ENCODE data around the gene EMB. TPM values are rescaled to one million over a fixed set of nuclear protein-coding genes. Genes with fewer than 3 reads are reported as not detected.
A peak's percentile ranks its signal among the peaks of the same experiment; 100 is the strongest.
"Not testable (repeated sequence)": the region's sequence is repeated elsewhere in the genome, so short reads cannot be mapped to it uniquely, and the experiment has no call there.

Gene EMB
- polyA plus RNA-seq, 3 donors from 2014 or later: 163 to 166 (median 164) TPM

DNA sequence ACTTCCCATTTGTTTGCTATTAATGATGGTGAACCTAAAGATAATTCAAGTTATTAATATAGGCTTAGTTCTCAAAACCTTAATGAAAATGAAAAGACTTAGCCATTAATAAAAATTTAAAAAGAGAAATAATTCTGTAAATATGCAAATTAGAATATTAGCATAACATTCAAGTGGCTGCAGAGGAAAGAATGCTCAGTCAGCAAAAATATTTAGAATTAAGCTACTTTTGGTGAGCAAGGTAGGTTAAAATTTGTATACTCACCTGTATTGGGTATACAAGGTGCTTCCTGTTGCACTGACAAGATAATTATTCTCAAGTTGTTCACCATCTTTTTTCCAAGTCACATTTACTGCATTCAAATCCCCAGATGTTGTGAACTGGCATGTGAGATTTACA, 30.2 kb downstream of the EMB start:
- H3K4me1 Mint-ChIP-seq: peaks cover 51 to 75% of the 10 kb centered on the region in 2 donors
- not testable (repeated sequence) for H3K27ac Mint-ChIP-seq; H3K27me3 Mint-ChIP-seq (ENCODE audit: low read depth in 3 of 3); DNase-seq; H3K4me3 Mint-ChIP-seq; H3K9me3 Mint-ChIP-seq
- peaks cover 0 to 10% (median 3%) of the 10 kb centered on the region in 3 donors for H3K36me3 Mint-ChIP-seq

DNA sequence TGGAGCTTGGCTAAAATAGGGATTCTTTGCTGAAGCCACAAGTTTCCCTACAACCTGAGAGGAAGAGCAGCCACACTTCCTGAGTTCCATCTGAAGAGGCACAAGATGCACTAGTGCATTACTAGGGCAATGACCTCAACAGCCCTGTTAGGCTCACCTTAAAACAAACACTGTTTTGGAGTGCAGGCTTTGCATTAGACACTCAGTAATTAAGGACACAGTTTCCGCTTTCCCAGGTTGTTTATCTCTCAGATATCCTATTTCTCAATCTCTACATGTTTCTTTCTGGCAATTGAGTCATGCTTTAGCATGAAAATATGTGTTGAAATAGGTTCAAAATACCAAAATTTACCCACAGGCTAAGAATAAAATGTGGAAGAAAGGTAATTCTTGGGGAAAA, 34.2 kb downstream of the EMB start:
- no peaks in the 10 kb centered on the region for H3K27me3 Mint-ChIP-seq (ENCODE audit: low read depth in 3 of 3)
- peaks cover 30 to 60% of the 10 kb centered on the region in 2 donors for H3K4me1 Mint-ChIP-seq
- no peak overlapping the region for H3K4me3 Mint-ChIP-seq
- H3K9me3 Mint-ChIP-seq: no peaks in the 10 kb centered on the region
- no peak overlapping the region for H3K27ac Mint-ChIP-seq
- DNase-seq: no peak
- H3K36me3 Mint-ChIP-seq: peaks cover 4 to 24% (median 6%) of the 10 kb centered on the region in 3 donors

DNA sequence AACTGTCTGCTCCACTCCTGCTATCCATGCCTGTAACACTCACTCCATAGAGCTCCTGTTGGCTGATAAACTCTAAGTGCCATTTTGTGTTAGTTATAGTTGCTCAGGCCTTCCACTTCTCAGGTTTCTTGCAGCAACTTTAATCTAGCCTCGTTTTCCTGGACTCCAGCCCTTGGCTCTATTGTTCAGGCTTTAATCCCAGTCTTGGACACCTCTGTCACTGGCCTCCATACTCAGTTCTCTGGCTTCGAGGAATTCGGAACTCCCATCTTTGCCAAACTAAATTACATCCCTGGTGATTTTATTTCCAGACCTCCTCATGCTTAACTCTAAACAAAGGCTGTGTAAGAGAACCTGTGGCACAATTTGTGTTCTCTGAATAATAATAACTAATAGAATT, 39.8 kb downstream of the EMB start:
- H3K27ac Mint-ChIP-seq: peak overlapping the region in 3 of 6 donors; percentile 1 to 81 (median 66)
- peaks cover 12 to 52% (median 19%) of the 10 kb centered on the region in 3 donors for H3K36me3 Mint-ChIP-seq
- H3K4me1 Mint-ChIP-seq: peaks cover 8 to 42% of the 10 kb centered on the region in 2 donors
- H3K27me3 Mint-ChIP-seq (ENCODE audit: low read depth in 3 of 3): no peaks in the 10 kb centered on the region
- H3K4me3 Mint-ChIP-seq: no peak overlapping the region
- H3K9me3 Mint-ChIP-seq: no peaks in the 10 kb centered on the region
- no peak for DNase-seq

DNA sequence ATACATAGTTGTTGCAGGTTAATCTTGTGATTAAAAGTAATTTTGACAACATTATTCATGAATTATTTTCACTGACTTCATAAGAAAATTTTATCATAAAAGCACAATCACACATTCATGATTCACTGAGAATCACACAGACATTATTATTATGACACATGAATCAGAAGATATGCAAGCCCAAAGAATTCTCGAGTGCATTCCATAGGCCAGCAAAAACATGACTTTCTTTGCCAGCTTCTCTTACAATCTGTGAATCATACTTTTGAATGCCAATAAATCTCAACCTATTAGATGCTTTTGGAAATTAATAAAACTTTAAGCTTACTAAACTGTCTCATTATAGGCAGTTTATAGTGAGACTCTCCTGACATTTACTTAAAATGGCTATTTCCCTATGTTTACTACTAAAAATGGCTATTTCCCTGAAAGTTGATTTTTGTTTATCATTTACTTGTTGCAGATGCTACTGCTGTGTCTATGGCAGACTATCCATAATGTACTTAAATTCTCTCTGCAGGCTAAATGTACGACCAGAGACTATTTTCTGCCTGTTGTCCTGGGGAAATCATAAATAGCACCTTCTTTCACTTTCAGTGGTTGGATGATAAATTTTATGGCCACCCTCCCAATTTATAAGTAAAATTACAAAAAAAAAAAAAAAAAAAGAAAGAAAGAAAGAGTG, 47.0 kb downstream of the EMB start:
- H3K9me3 Mint-ChIP-seq; H3K27ac Mint-ChIP-seq; H3K27me3 Mint-ChIP-seq (ENCODE audit: low read depth in 3 of 3); H3K4me3 Mint-ChIP-seq; DNase-seq: not testable (repeated sequence)
- Mint-ChIP-seq H3K36me3 (peaks cover 14 to 49% (median 42%) of the 10 kb centered on the region in 3 donors), H3K4me1 (peaks cover 25 to 31% of the 10 kb centered on the region in 2 donors)

DNA sequence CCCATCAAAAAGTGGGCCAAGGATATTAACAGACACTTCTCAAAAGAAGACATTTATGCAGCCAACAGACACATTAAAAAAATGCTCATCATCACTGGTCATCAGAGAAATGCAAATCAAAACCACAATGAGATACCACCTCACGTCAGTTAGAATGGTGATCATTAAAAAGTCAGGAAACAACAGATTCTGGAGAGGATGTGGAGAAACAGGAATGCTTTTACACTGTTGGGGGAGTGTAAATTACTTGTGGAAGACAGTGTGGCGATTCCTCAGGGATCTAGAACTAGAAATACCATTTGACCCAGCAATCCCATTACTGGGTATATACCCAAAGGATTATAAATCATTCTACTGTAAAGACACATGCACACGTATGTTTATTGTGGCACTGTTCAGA, 48.8 kb downstream of the EMB start:
- peaks cover 33 to 39% of the 10 kb centered on the region in 2 donors for H3K4me1 Mint-ChIP-seq
- not testable (repeated sequence) for H3K27me3 Mint-ChIP-seq (ENCODE audit: low read depth in 3 of 3); DNase-seq; H3K4me3 Mint-ChIP-seq; H3K9me3 Mint-ChIP-seq
- H3K27ac Mint-ChIP-seq: peak overlapping the region in 1 of 6 donors; percentile 5
- peaks cover 21 to 53% (median 43%) of the 10 kb centered on the region in 3 donors for H3K36me3 Mint-ChIP-seq

DNA sequence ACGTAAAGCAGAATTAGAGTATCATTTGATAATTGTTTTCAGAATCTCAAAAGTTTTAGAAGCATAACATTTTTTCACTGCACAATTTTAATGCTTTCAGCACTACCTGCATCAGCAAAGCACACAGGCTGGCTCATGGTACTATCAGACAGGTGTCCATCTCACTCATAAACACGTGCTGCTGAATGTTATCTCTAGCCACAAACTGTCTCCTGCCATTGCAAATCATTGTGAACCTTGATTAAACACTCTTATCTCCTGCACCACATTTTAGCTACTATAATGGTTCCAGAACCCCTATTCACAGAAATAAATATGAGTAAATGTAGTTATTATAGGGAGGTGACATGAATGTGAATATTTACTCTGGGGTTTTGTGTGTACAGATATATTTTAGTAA, 56.7 kb downstream of the EMB start:
- H3K36me3 Mint-ChIP-seq: peaks cover 14 to 49% (median 44%) of the 10 kb centered on the region in 3 donors
- peak overlapping the region in 4 of 6 donors; percentile 2 to 78 (median 60) for H3K27ac Mint-ChIP-seq
- H3K9me3 Mint-ChIP-seq; H3K4me3 Mint-ChIP-seq; H3K27me3 Mint-ChIP-seq (ENCODE audit: low read depth in 3 of 3); DNase-seq: not testable (repeated sequence)
- H3K4me1 Mint-ChIP-seq: peaks cover 26 to 45% of the 10 kb centered on the region in 2 donors

DNA sequence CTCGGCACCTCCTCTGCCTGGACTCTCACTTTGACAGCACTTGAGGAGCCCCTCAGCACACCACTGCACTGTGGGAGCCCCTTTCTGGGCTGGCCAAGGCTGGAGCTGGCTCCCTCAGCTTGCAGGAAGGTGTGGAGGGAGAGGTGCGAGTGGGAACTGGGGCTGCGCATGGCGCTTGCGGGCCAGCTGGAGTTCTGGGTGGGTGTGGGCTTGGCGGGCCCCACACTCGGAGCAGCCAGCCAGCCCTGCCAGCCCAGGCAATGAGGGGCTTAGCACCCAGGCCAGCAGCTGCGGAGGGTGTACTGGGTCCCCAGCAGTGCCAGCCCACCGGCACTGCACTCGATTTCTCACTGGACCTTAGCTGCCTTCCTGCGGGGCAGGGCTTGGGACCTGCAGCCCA, 64.4 kb downstream of the EMB start:
- H3K4me3 Mint-ChIP-seq; H3K9me3 Mint-ChIP-seq; DNase-seq; H3K27ac Mint-ChIP-seq; H3K27me3 Mint-ChIP-seq (ENCODE audit: low read depth in 3 of 3): not testable (repeated sequence)
- Mint-ChIP-seq H3K4me1 (peaks cover 19 to 42% of the 10 kb centered on the region in 2 donors), H3K36me3 (peaks cover 13 to 40% (median 39%) of the 10 kb centered on the region in 3 donors)

DNA sequence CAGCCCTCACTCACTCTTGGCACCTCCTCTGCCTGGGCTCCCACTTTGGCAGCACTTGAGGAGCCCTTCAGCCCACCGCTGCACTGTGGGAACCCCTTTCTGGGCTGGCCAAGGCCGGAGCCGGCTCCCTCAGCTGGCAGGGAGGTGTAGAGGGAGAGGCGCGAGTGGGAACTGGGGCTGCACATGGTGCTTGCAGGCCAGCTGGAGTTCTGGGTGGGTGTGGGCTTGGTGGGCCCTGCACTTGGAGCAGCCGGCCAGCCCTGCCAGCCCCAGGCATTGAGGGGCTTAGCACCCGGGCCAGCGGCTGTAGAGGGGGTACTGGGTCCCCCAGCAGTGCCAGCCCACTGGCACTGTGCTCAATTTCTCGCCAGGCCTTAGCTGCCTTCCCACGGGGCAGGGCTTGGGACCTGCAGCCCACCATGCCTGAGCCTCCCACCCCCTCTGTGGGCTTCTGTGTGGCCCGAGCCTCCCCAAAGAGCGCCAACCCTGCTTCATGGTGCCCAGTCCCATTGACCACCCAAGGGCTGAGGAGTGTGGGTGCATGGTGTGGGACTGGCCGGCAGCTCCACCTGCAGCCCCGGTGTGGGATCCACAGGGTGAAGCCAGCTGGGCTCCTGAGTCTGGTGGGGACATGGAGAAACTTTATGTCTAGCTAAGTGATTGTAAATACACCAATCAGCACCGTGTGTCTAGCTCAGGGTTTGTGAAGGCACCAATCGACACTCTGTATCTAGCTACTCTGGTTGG, 71.6 kb downstream of the EMB start:
- not testable (repeated sequence) for H3K9me3 Mint-ChIP-seq, H3K27ac Mint-ChIP-seq
- peaks cover 25 to 48% (median 28%) of the 10 kb centered on the region in 3 donors for H3K36me3 Mint-ChIP-seq

DNA sequence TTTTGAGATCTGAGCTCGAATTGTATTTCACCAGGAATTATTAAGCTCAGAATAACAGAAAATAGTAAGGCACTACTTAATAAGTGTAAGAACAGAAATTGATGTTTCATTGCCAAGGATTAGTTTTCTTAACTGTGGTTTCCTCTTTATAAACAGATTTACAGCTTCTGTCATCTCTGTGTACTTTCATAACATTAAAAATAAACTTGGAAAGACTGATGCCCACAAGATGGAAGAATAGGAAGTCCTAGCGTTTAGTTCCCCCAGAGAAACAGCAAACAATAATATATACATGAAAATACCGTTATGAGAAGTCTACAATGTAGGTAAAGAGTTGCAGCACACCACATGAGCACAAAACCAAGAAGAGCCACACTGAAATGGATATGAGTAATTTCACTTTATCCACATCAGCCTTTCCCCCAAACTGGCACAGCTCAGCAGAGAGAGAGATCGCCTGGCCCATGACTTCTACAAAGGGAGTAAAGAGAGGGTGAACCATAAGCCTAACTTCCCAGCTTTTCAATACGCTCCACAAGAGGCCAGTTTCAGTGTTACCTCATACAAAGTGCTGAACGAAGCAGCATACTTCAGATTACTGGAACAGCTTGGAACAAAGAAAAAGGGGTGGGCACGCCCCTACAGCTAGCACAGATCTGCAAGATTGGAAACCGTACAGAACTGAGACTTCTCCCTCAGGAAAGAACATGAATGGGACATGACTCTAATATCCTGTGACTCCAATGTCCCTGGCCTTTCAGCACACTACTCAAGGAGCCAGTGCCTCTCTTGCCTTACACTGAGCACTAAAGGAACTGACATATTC, 75.4 kb downstream of the EMB start:
- H3K27ac Mint-ChIP-seq: peak overlapping the region; percentile 11 to 83 (median 48)
- H3K36me3 Mint-ChIP-seq: peaks cover 16 to 45% (median 29%) of the 10 kb centered on the region in 3 donors
- DNase-seq: no peak
- H3K4me1 Mint-ChIP-seq: peaks cover 32 to 53% of the 10 kb centered on the region in 2 donors
- H3K9me3 Mint-ChIP-seq: peaks cover 0 to 8% (median 4%) of the 10 kb centered on the region in 6 donors
- H3K4me3 Mint-ChIP-seq: no peak overlapping the region
- no peaks in the 10 kb centered on the region for H3K27me3 Mint-ChIP-seq (ENCODE audit: low read depth in 3 of 3)

More for the DNA sequence above, 71.6 kb downstream of the EMB start:
- DNase-seq; H3K4me3 Mint-ChIP-seq; H3K27me3 Mint-ChIP-seq (ENCODE audit: low read depth in 3 of 3): not testable (repeated sequence)
- H3K4me1 Mint-ChIP-seq: peaks cover 14 to 35% of the 10 kb centered on the region in 2 donors

DNA sequence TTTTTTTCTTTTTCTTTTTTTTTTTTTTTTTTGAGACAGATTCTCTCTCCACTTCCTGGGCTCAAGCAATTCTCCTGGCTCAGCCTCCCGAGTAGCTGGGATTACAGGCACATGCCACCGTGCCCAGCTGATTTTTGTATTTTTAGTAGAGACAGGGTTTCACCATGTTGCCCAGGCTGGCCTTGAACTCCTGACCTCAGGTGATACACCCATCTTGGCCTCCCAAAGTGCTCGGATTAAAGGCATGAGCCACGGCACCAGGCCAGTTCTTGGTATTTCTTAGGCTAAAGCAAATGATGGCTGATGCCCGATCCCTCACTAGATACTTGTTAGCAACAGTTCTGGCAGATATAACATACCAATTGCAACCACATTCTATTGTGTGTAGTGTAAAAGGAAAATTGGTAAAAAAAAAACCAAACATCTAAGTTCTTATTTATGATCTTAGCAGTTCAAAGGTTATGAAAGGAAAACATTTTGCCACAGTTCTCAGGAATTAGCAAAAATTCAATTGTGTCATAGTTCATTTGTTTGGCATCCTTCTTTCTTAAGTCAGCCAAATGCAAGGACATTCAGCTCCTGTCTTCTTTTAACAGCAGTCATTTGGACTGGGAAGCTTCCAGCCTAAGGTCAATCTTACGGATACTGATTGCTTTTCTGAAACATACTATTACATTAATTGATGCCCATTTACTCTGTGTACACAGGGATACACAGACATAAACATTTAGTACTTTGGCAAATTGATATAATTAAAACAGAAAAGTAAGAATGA, 76.4 kb downstream of the EMB start:
- H3K27me3 Mint-ChIP-seq (ENCODE audit: low read depth in 3 of 3); H3K9me3 Mint-ChIP-seq; DNase-seq: not testable (repeated sequence)
- peaks cover 28 to 48% of the 10 kb centered on the region in 2 donors for H3K4me1 Mint-ChIP-seq
- peaks cover 13 to 41% (median 32%) of the 10 kb centered on the region in 3 donors for H3K36me3 Mint-ChIP-seq
- H3K27ac Mint-ChIP-seq: peak overlapping the region; percentile 11 to 87 (median 78)
- H3K4me3 Mint-ChIP-seq: peak overlapping the region in 4 of 5 donors; percentile 24 to 63 (median 50)

DNA sequence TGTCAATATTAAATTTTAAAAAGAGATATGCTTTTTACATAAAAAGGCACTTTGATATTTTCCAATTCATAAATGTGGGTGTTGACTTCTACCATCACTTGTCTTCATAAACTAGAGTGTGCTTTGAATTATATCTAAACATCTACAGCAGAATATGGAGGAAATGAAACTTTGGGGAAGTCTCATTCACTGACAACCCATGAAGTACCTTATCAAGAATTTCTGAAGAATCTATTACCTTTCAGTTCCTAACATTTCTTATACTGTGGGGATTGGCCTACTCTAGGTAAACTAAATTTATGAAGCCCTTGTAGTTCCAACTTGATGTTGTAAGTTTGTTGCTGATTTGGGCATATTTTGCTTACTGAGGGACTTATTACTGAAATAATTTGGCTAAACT, 81.9 kb downstream of the EMB start:
- Mint-ChIP-seq H3K4me1 (peaks cover 15% of the 10 kb centered on the region in 2 donors), H3K27me3 (ENCODE audit: low read depth in 3 of 3) (peaks cover 0 to 1% (median 0%) of the 10 kb centered on the region in 3 donors), H3K9me3 (no peaks in the 10 kb centered on the region), H3K27ac (no peak overlapping the region), H3K4me3 (no peak overlapping the region), H3K36me3 (peaks cover 4 to 36% (median 23%) of the 10 kb centered on the region in 3 donors)
- no peak for DNase-seq

DNA sequence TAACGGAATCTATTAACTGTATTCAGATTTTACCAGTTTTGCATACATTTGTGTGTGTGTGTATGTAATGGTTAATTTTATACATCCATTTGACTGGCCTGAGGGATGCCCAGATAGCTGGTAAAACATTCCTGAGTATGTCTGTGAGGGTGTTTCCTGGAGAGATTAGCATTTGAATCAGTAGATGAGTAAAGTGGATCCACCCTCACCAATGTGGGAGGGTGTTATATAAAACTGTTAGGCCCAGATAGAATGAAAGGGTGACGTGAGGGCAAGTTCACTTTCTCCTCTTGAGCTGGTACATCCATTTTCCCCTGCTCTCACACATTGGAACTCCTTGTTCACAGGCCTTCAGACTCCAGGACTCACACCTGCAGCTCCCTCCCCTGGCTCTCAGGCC, 88.7 kb downstream of the EMB start:
- no peak for DNase-seq
- Mint-ChIP-seq H3K27me3 (ENCODE audit: low read depth in 3 of 3) (peaks cover 0 to 4% (median 2%) of the 10 kb centered on the region in 3 donors), H3K4me1 (peaks cover 11 to 12% of the 10 kb centered on the region in 2 donors), H3K36me3 (peaks cover 0 to 19% (median 10%) of the 10 kb centered on the region in 3 donors), H3K4me3 (no peak overlapping the region), H3K9me3 (peaks cover 0 to 3% (median 0%) of the 10 kb centered on the region in 6 donors), H3K27ac (peak overlapping the region in 3 of 6 donors; percentile 1 to 34 (median 27))

All from immature natural killer cell (primary cell).